Neural cell (in vitro differentiated cells): ENCODE measurements around the gene HSBP1. TPM values are rescaled to one million over a fixed set of nuclear protein-coding genes. Genes with fewer than 3 reads are reported as not detected.

Experiments used
- H2AFZ ChIP-seq: fragments of 200-600, 300-800 bp; sonication (generic), shearing (Covaris generic); 2 replicates; pipeline ENCODE4 v1.6.0; 2014; ENCODE audit warnings: low read depth, mild to moderate bottlenecking, antibody characterized with exemption, low read length, moderate library complexity
- H3F3A ChIP-seq: fragments of 200-600 bp; shearing (Covaris generic); 2 replicates; pipeline ENCODE4 v1.6.1; 2016; ENCODE audit warnings: mild to moderate bottlenecking, moderate library complexity, mixed read lengths, antibody characterized with exemption, low read length; ENCODE audit not compliant: insufficient read depth, poor library complexity, severe bottlenecking
- H3K27ac ChIP-seq: fragments of 200-600, 300-800 bp; sonication (generic), shearing (Covaris generic); 2 replicates; pipeline ENCODE4 v1.5.1; 2014; ENCODE audit warnings: mild to moderate bottlenecking, low read length, moderate library complexity
- H3K27me3 ChIP-seq: fragments of 300-800, 200-600 bp; sonication (generic), shearing (Covaris generic); 2 replicates; pipeline ENCODE4 v1.6.0; 2014; ENCODE audit warnings: mild to moderate bottlenecking, low read depth, low read length, moderate library complexity; ENCODE audit not compliant: insufficient read depth
- H3K36me3 ChIP-seq: fragments of 300-800, 200-600 bp; sonication (generic), shearing (Covaris generic); 2 replicates; pipeline ENCODE4 v1.5.1; 2014; ENCODE audit warnings: mild to moderate bottlenecking, antibody characterized with exemption, low read length, moderate library complexity; ENCODE audit not compliant: insufficient read depth
- H3K4me2 ChIP-seq: fragments of 300-800, 200-600 bp; sonication (generic), shearing (Covaris generic); 2 replicates; pipeline ENCODE4 v1.6.0; 2014; ENCODE audit warnings: mild to moderate bottlenecking, low read length
- H3K4me3 ChIP-seq: fragments of 300-800, 200-600 bp; sonication (generic), shearing (Covaris generic); 2 replicates; pipeline ENCODE4 v1.5.1; 2014; ENCODE audit warnings: mild to moderate bottlenecking, low read length, moderate library complexity
- H3K79me2 ChIP-seq: fragments of 200-600 bp; shearing (Covaris generic); replicated peaks from 2 replicates; pipeline ENCODE4 v1.6.0; 2014; ENCODE audit warnings: mild to moderate bottlenecking, low read length, moderate library complexity; ENCODE audit not compliant: insufficient read depth
- H3K9ac ChIP-seq: fragments of 300-800, 200-600 bp; sonication (generic), shearing (Covaris generic); 2 replicates; pipeline ENCODE4 v1.6.1; 2016; ENCODE audit warnings: mild to moderate bottlenecking, low read length, mixed read lengths
- H3K9me2 ChIP-seq: fragments of 200-600 bp; shearing (Covaris generic); 2 replicates; pipeline ENCODE4 v1.6.1; 2016; ENCODE audit warnings: mild to moderate bottlenecking, low read length, mixed read lengths; ENCODE audit not compliant: insufficient read depth
- H3K9me3 ChIP-seq: fragments of 200-600, 300-800 bp; sonication (generic), shearing (Covaris generic); 2 replicates; pipeline ENCODE4 v1.6.1; 2016; ENCODE audit warnings: mild to moderate bottlenecking, mixed run types, low read length, moderate library complexity, mixed read lengths
- H4K20me1 ChIP-seq: fragments of 200-600 bp; shearing (Covaris generic); 2 replicates; pipeline ENCODE4 v1.6.1; 2016; ENCODE audit warnings: mild to moderate bottlenecking, mixed run types; ENCODE audit not compliant: insufficient read depth
- CTCF ChIP-seq: fragments of 450-650 bp; IDR thresholded peaks from 2 replicates; pipeline ENCODE4 v1.5.1; 2014; ENCODE audit warnings: antibody characterized with exemption, mild to moderate bottlenecking, moderate library complexity; ENCODE audit not compliant: poor library complexity, severe bottlenecking
- EP300 ChIP-seq: fragments of 450-650 bp; conservative IDR thresholded peaks from 2 replicates; pipeline ENCODE4 v1.6.1; 2014; ENCODE audit warnings: antibody characterized with exemption, mild to moderate bottlenecking, moderate library complexity; ENCODE audit not compliant: poor library complexity, severe bottlenecking
- EZH2 ChIP-seq: fragments of 200-600, 300-800 bp; shearing (Covaris generic), sonication (generic); IDR thresholded peaks from 2 replicates; pipeline ENCODE4 v1.6.1; 2014; ENCODE audit warnings: antibody characterized with exemption, low read length, borderline replicate concordance, mild to moderate bottlenecking; ENCODE audit not compliant: insufficient read depth, poor library complexity, severe bottlenecking
- POLR2AphosphoS5 ChIP-seq: IDR thresholded peaks from 2 replicates; pipeline ENCODE4 v1.6.1; 2012
- REST ChIP-seq: IDR thresholded peaks from 2 replicates; pipeline ENCODE4 v1.6.1; 2012; ENCODE audit warnings: borderline replicate concordance
- TAF1 ChIP-seq: IDR thresholded peaks from 2 replicates; pipeline ENCODE4 v1.6.1; 2012; ENCODE audit warnings: low read depth
- polyA plus RNA-seq: library from polyadenylated mRNA; depleted of rRNA; stranded (reverse); fragments of >200 nt; gene quantifications from 2 replicates; pipeline ENCODE4 v1.2.3, GENCODE V29; 2014

HSBP1 gene
- polyA plus RNA-seq, 1 donor from 2014 or later, result 158 TPM

GRCh38 chr16:83785455-83785854 is 22.3 kb upstream of the HSBP1 start:
- Histone ChIP-seq H3K9me3 (no peaks in the 10 kb centered on the region), H3K27me3 (no peaks in the 10 kb centered on the region), H3K79me2 (no peaks in the 10 kb centered on the region), H2AFZ (no peak overlapping the region), H3K36me3 (no peaks in the 10 kb centered on the region), H4K20me1 (no peaks in the 10 kb centered on the region), H3K4me2 (no peak overlapping the region), H3F3A (no peaks in the 10 kb centered on the region), H3K4me3 (no peak overlapping the region), H3K9ac (no peak overlapping the region), H3K9me2 (no peaks in the 10 kb centered on the region), H3K27ac (no peak overlapping the region)
- TF ChIP-seq EZH2 (no peak), POLR2AphosphoS5 (no peak), TAF1 (no peak), REST (no peak)

GRCh38 chr16:83789642-83790401 is 18.0 kb upstream of the HSBP1 start:
- H2AFZ ChIP-seq, result no peak overlapping the region
- H3K27me3 ChIP-seq, result no peaks in the 10 kb centered on the region
- H3K4me3 ChIP-seq, result no peak overlapping the region
- TF ChIP-seq CTCF (no peak), TAF1 (no peak), EZH2 (no peak), EP300 (no peak), REST (no peak)
- no peaks in the 10 kb centered on the region for H4K20me1 ChIP-seq
- H3K36me3 ChIP-seq, result no peaks in the 10 kb centered on the region
- no peaks in the 10 kb centered on the region for H3K9me3 ChIP-seq
- no peaks in the 10 kb centered on the region for H3K9me2 ChIP-seq
- no peak overlapping the region for H3K27ac ChIP-seq
- no peaks in the 10 kb centered on the region for H3F3A ChIP-seq
- H3K9ac ChIP-seq, result no peak overlapping the region
- no peaks in the 10 kb centered on the region for H3K79me2 ChIP-seq
- H3K4me2 ChIP-seq, result no peak overlapping the region
